GM19043 (cell line): Measurements from ENCODE around the gene SLC25A39.
"Not testable (repeated sequence)": the region's sequence is repeated elsewhere in the genome, so short reads cannot be mapped to it uniquely, and the experiment has no call there.

Experiments
- ATAC-seq: cut with Tn5 transposase; IDR thresholded peaks from one replicate; pipeline ENCODE4 v1.9.1; 2021; ENCODE audit warnings: low read depth; ENCODE audit not compliant: unreplicated experiment

SLC25A39 gene, protein sequence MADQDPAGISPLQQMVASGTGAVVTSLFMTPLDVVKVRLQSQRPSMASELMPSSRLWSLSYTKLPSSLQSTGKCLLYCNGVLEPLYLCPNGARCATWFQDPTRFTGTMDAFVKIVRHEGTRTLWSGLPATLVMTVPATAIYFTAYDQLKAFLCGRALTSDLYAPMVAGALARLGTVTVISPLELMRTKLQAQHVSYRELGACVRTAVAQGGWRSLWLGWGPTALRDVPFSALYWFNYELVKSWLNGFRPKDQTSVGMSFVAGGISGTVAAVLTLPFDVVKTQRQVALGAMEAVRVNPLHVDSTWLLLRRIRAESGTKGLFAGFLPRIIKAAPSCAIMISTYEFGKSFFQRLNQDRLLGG

DNA sequence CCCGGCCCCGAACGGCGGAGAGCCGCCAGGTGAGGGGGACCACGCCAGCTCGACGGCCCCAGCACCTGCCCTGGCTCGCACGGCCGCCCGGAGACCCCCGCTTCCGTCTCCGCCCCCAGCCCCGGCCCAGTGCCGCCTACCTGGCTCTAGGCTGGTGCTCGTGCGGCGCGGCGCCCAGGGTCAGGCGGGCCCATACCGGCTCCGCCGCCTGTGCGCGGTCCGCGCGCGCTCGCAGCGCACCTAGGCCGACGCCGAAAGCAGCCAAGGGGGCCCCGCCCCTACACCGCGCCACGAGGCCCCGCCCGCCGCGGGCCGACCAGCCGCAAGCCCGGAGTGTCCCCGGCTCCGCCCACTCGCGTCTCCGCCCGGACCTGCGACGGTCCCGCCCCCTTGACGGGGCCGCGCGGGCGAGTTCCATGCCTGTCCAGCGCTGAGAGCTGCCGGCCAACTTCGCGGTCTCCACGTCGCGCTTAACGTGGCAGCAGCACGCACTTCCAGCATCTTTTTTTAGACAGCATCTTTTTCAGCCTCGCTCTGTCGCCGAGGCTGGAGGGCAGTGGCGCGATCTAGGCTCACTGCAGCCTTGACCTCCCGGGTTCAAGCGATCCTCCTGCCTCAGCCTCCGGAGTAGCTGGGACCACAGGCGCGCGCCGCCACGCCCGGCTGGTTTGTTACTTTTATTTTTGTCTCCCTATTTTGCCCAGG, at the start of gene SLC25A39:
SLC25A39 (minus strand) TSS at position 253 of the 705 bp plus-strand sequence. CDS start 1,261 bp downstream, outside the sequence.
- peak; percentile 49 for ATAC-seq

DNA sequence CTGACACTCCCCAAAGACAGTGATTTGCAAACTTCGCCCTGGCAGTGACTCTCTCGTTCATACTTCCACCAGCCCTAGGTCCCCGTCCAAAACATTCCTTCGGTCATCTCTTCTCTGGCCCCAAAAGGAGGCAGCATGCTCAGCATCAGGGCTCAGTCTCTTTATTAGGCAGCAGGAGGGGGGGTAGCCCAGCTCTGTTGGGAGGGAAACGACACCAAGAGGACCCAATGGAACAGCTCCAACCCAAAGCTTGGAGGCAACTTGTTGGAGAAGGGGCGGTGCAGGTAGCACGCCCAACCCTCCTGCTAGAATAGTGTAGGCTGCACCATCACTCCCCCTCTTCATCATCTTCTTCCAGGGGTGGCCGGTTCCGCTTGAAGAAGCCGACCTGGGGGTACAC, 47.4 kb upstream of the SLC25A39 start:
- ATAC-seq, result no peak

DNA sequence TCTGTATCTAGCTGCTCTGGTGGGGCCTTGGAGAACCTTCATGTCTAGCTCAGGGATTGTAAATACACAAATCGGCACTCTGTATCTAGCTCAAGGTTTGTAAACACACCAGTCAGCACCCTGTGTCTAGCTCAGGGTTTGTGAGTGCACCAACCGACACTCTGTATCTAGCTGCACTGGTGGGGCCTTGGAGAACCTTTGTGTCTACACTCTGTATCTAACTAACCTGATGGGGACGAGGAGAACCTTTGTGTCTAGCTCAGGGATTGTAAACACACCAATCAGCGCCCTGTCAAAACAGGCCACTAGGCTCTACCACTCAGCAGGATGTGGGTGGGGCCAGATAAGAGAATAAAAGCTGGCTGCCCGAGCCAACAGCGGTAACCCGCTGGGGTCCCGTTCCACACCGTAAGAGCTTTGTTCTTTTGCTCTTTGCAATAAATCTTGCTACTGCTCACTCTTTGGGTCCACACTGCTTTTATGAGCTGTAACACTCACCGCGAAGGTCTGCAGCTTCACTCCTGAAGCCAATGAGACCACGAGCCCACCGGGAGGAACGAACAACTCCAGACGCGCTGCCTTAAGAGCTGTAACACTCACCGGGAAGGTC, 44.9 kb upstream of the SLC25A39 start:
- ATAC-seq, result not testable (repeated sequence)

DNA sequence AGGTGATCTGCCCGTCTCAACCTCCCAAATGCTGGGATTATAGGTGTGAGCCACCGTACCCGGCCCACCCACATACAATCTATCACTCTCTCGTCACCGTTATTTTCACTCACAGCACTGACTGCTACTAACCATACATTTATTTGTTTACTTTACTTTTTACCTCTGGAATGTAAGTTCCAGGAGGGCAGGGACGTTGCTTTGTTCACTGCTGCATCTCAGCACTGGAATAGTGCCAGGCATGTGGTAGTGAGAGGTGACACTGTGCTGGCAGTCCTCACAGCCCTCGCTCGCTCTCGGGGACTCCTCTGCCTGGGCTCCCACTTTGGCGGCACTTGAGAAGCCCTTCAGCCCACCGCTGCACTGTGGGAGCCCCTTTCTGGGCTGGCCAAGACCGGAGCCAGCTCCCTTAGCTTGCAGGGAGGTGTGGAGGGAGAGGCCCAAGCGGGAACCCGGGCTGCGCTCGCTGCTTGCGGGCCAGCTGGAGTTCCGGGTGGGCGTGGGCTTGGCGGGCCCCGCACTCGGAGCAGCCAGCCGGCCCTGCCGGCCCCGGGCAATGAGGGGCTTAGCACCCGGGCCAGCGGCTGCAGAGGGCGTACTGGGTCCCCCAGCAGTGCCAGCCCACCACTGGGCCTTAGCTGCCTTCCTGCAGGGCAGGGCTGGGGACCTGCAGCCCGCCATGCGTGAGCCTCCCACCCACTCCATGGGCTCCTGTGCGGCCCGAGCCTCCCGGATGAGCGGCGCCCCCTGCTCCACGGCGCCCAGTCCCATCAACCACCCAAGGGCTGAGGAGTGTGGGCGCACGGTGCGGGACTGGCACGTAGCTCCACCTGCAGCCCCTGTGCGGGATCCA, 44.0 kb upstream of the SLC25A39 start:
- ATAC-seq, result not testable (repeated sequence)

DNA sequence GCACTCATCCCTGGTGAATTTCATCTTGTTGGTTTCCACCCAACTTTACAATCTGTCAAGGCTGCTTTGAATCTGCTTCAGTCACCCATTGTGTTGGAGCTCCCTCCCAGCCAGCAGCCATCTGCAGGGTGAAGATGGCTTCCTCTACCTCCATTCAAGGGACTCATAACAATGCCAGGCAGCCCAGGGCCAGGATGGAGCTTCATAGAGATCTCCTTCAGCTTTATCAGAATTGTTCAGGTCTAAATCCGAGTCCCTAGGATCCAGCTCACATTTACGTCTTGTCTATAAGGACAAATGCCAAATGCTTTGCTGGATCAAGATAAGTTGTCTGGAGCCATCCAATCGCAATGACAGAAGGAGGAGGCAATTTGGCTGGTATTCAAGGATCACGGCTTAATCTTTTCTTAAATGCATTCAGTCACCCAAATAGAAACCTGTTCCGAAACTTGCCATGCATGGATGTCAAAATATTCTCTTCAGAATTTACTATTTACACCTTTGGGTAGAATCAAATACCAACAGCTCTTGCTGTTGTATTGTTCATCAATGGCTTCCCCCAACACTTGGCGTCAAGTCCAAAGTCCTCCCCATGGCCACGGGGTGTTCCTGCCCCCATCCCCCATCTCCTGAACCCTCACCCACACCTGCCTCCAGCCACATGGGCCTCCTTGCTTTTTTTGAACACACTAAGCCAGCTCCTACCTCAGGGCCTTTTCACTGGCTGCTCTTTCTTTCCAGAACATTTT, 42.8 kb upstream of the SLC25A39 start:
- ATAC-seq, result no peak

DNA sequence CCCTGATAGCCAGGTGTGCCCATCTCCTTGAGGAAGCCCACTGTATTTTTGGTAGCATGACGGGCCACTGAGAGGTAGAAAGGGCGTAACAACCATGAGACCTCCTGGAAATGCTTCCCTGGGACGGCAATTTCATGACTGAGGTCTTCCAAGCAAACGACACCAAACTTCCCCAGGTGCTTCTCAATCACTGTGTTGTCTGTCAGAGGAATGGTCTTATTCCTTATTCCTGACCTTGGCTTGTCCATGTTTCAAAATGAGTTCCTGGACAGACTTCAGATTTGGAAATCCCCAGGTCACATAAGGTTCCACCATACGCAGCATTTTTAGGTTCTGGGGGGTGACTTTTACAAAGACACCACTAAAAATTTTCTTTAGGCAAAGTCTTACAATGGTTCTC, 40.4 kb upstream of the SLC25A39 start:
- not testable (repeated sequence) for ATAC-seq

DNA sequence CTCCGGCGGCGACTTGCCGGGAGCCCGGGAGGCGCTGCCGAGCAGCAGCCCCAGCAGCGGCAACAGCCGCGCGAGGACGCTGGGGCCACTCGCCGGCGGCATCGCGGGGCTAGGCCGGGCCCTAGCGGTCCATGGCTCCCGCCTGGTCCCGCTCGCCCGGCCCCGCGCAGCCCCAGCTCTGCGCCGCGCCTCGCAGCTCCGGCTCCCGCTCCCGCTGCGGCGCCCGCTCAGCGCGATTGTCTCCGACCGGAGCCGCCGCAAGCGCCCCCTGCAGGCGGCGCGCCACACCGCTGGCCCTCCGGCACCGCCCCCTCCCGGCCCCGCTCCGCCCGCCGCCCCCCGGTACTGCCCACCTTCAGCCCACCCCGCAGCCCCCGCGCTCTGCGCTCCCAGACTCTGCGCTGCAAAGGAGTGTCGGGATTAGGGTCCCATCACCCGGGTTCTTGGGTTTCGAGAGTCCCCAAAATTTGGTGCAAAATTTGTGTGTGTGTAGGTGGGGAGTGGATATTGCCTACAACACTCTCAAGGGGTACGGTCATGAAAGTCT, 39.1 kb upstream of the SLC25A39 start, which contains the start of gene FAM171A2:
FAM171A2 (minus strand) TSS at position 241 of the 547 bp plus-strand sequence; CDS start at position 102, 139 bp downstream.
- no peak for ATAC-seq

DNA sequence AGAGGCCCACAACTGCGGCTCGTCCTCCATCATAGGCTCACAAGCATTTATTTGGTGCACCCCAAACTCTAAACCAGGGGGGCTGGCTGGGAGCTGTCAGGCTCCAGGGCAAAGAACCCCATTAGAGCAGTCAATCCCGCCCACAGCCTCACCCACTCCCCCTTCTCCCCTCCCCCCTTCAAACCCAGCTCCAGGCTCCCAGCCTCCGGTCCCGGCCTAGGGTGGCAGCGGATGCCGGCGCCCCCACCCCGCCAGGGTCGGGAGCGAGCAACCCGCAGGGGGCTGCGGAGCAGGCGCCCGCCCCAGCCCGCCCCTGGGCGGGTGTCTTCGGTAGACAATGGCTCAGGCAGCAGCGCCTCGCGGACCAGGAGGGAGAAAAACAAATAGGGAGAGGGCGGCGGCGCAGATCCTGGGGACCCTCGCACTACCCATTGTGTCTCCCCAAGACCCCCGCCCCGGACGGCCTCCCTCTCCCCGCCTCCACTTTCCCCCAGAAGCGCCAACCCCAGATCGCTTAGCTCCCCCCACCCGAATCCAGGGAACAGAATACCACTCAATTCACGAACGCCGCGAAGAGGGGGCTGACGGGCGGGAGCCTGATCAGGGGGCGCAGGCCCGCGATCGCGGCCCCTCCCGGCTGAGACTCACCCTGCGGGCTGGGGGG, 38.5 kb upstream of the SLC25A39 start:
- no peak for ATAC-seq

DNA sequence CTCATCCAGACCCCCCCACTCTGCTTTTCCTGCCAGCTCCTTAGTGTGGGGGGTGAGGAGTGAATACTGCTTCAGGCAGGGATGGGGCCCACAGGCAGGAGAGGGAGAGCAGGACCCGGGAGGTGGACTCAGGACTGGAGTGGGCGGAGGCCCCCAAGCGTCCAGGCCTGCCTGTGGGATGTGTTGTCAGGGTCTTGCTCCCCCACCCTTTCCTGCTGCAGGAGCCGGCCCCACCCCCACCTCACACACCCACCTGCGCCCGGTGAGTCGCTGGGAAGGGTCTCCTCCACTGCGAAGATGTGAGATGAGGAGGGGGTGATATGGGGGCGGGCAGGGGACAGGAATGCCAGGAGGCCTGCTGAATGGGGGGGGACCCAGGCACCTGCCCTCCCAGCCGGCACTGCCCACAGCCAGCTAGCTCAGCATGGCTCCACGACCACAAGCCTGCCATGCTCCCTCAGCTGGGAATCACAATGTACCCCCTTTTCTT, 37.9 kb upstream of the SLC25A39 start:
- ATAC-seq, result no peak

DNA sequence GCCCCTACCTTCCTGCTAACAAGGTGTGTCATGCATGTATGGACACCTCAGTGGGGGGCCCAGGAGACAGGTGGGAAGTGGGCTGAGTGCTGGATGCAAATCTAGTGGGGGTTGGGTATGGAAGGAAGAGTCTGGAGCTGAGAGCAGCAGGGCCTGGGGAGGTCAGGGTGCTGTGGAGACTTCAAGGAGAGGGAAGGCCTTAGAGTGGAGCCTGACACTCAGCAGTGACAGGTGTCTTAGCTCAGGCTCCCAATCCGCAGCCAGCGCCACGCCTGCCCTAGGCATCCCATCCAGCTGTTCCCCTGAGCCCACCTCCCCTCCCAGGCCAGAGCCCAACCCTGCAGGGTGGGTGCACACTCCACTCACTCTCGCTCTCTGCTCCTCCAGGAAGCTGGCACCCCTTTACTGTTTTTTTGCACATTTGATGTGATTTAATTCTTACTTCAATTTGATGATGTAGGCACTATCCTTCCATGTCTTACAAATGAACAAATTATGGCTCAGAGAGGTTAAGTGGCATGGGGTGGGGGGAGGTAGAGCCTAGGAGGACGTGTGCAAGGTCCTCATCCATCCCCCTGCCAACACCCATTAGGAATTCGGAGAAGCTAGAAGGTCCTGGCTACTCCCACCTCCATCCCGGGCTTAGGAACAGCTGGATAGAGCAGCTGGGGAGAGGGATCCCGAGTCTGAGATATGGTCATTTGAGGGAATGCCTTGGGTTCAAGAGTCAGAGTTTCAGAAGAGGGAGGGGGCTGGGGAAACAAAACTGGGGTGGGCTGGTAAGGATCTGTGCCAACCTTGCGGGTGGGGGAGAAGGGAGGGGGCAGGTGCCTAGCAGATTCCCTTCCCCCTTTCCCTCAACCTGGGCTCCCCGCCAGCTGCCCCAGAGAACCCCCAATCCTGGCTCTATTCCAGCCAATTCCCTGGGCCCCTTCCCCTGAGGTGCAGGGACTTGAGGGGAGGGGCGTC, 37.0 kb upstream of the SLC25A39 start:
- ATAC-seq, result no peak

DNA sequence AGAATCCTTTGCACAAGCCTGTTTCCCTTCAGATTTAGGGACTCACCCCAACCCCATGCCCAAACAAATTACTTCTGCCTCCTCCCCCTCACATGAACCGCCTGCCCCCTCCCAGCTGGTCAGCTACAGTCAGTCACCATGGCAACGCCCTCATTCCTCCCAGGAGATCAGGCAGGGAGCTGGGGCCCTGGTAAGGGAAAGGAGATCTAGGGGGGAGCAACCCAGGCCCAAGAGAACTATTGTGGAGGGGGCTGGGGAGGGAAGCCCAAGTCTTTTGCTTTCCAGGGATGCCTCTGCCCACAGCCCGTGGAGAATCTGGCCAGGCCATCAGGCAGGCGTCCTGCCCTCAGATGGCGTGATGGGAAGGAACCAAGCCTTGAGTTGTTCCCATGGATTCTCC, 36.2 kb upstream of the SLC25A39 start:
- ATAC-seq, result no peak

DNA sequence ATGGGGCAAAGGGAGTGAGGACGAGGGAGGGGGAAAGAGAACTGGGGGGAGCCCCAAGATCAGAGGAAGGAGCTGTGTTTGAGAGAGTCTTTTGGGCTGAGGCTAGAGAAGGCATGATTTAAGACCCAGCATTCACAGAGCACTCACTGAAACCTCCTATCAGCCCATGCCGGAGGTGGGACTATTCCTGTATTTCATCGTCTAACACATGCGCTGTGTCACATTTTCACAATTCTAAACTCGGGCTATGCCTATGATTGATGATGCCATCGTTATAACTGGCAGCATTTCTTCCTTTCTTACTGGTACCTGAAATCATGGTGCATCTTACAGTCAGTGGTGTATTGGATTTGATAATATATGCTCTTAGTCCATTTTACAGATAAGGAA, 35.5 kb upstream of the SLC25A39 start:
- ATAC-seq, result no peak

DNA sequence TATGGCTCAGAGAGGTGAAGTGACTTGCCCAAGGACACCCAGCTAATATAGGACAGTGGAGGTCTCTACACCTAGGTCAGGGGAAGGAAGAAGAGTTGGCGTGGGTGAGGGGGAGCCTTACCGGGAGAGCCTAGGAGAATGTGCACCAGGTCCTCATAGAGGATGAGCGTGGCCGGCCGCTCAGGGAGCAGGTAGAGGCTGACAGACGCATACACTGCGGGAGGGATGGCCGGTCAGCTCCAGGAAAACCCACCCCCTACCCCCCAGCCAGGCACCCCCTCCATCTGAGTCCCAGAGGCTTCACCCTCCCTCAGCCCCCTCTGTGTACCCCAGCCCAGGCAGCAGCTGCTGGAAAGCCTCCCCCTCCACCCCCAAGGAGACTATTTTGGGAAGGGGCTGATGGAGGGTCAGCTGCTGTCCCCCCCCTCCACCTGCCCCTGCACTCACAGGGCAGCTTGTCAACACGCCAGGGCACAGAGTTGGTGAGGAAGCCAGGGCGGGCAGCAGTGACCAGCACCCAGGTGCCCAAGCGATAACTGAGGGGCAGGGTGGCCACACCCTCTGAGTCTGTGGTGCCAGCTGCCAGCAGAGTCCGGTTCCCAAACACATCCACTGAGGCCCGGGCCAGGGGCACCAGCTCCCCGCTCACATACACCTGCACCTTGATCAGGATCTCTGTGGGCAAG, 35.0 kb upstream of the SLC25A39 start:
- ATAC-seq, result no peak

DNA sequence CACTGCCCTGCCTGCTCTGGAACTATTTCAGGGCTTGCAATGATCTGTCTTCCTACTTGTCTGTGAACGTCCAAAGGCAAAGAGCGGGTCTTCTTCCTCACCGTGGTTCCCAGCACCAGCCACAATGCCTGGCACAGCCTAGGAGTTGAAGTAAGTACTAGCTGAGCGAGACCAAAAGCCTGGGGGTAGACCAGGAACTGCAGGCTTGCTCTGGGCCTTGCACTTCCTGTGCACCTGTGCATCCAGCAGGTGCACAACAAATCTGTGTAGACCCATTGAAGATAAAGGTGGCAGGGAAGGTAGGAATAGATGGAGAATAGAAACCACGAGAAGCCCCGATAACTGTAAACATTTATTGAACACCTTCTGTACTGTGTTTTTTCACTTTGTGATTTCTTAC, 34.4 kb upstream of the SLC25A39 start:
- no peak for ATAC-seq

DNA sequence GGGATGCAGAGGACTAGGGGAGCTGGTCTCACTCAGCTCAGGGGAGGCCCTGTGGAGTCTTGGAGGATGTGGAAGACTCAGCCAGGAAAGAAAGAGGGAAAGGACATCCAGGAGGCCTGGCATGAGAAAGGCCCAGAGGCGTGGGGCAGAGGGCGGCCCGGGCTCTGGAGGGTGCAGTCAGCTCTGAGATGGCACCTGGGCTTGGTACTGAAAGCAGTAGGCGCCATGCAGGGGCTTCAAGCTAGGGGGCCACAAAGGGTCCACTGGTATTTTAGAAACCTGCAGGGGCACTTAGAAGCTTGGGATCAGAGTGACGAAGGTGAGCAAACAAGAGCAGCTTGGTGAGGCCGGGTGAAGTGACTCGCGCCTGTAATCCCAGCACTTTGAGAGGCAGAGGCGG, 33.4 kb upstream of the SLC25A39 start:
- ATAC-seq, result no peak

DNA sequence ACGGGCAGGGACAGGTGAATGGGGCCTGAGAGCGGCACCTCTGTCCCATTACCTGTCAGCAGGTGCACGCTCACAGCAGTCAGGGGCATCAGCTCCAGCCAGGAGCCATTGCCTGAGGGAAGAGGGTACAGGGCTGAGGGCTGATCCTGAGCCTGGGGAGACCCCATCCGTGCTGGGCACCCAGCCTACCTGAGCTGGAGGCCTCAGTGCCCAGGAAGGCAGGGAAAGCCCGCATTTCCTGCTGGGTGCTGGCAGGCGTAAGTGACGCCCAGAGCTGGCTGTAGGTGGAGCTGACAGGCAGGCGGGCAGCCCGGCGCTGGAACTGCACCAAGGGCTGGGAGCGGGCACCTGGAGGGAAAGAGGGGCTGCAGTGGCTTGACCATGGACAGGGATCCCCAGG, 31.6 kb upstream of the SLC25A39 start:
- ATAC-seq, result no peak

DNA sequence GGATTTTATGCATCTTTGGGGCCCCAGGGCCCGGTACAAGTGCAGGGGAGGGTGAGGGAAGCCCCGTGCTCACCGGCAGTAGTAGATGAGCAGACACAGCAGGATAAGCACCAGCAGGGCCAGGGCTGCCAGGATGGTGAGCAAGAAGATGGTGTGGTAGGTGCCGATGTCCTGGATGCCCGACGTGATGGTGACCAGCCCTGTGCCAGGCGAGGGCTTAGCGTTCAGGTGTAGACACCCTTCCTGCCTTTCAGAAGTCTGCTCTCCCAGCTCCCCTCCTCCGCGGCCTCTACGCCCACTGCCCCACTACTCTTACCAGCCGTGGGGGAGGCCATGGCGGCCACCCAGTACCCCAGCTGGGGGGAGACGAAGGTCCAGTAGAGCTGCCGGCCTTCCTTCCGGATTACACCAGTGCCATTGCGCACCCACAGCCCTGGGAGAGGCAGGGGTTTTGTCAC, 31.0 kb upstream of the SLC25A39 start:
- no peak for ATAC-seq
